HuH-7 (cell line): Measurements from ENCODE around the gene MSH4.
A peak's percentile ranks its signal among the peaks of the same experiment; 100 is the strongest.
"Not testable (repeated sequence)": the region's sequence is repeated elsewhere in the genome, so short reads cannot be mapped to it uniquely, and the experiment has no call there.

Experiments used
- DNase-seq: peaks from one replicate; pipeline ENCODE4 v3.0.0; 2011; ENCODE audit warnings: low spot score

MSH4 gene

DNA sequence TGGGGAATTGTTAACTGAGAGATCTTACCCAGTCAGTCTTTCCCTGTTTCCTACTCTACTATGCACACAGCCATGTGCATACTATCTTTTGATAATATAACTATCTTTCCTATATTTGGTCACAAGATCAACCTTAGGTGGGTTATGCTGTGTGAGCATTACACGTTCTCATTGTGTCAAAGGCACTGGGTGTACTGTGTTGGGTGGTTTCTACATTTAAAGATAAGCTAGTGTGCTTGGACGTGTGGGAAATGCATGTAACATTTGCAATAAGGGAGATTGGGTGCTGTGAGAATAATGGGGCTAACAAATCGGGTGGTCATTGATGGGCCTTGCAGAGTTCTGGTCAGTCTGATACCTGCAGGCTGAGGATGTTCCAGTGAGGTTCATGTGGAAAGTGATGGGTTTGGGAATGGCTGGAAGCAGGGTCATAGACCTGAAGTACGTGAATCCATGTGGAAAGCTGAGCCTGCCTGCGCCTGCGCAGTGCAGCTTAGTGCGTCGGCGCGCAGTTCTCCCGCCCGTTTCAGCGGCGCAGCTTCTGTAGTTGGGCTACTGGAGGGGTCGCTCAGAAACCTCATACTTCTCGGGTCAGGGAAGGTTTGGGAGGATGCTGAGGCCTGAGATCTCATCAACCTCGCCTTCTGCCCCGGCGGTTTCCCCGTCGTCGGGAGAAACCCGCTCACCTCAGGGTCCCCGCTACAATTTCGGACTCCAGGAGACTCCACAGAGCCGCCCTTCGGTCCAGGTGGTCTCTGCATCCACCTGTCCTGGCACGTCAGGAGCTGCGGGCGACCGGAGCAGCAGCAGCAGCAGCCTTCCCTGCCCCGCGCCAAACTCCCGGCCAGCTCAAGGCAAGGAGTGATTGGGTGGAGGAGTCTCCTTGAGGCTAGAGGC, at the start of gene MSH4:
MSH4 (plus strand) TSS at position 507 of the 897 bp plus-strand sequence; CDS start at position 611, 104 bp downstream.
- no peak for DNase-seq

DNA sequence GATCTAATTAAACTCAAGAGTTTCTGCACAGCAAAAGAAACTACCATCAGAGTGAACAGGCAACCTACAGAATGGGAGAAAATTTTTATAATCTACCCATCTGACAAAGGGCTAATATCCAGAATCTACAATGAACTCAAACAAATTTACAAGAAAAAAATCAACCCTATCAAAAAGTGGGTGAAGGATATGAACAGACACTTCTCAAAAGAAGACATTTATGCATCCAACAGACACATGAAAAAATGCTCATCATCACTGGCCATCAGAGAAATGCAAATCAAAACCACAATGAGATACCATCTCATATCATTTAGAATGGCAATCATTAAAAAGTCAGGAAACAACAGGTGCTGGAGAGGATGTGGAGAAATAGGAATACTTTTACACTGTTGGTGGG, 39.5 kb upstream of the MSH4 start:
- DNase-seq = not testable (repeated sequence)

DNA sequence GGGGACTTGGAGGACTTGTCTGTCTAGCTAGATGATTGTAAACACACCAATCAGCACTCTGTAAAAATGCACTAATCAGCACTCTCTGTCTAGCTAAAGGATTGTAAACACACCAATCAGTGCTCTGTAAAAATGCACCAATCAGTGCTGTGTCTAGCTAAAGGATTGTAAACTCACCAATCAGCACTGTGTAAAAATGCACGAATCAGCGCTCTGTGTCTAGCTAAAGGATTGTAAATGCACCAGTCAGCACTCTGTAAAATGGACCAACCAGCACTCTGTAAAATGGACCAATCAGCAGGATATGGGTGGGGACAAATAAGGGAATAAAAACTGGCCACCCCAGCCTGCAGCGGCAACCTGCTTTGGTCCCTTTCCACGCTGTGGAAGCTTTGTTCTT, 38.1 kb upstream of the MSH4 start:
- not testable (repeated sequence) for DNase-seq

DNA sequence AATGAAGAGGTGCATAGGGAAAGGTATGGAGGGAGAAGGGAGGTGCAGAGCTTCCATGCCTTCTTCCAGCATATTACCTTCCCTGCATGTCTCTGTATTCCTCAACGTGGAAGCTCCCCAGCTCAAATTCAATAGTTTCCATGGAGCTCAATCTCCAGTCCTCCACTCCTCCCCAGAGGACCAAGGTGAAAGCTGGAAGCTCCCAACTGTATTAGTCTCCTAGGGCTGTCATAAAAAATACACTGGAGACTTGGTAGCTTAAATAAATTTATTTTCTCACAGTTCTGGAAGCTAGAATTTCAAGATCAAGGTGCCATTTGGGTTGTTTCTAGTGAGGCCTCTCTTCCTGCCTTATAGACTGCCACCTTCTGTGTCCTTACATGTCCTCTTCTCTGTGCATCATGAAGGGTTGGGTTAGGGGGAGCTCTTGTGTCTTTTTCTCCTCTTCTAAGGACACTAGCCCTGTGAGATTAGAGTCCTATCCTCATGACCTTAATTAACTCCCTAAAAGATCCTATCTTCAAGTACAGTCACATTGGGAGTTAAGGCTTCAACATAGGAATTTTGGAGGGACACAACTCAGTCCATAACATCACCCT, 32.5 kb upstream of the MSH4 start:
- DNase-seq = no peak

DNA sequence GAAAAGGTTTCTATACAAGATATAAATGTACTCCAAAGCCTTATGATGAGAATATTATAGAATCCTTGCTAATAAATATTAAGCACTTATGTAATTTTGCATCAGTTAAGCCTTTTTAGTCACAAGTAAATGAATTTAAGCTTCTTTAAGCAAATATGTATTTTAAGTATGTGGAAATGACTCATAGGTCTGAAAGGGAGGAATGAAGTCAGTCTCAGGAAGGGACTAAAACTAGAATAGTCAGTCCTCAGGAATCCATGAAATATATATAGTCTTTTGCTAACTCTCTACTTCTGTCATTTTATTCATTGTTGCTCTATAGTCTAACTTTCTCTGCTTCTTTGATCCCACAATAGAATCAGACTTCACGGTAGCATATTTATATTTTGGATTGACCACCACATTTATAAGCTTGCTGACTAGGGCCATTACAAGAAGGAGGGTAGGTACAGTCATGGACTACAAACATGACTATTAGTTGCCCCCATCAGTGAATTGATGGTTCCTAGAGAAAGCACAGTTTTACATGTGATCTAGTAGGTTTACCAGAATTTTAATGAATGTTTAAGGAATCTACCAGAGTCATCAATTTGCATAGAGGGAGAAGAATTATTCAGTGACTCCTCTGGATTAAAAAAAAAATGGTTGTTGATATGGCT, 30.9 kb upstream of the MSH4 start:
- no peak for DNase-seq

DNA sequence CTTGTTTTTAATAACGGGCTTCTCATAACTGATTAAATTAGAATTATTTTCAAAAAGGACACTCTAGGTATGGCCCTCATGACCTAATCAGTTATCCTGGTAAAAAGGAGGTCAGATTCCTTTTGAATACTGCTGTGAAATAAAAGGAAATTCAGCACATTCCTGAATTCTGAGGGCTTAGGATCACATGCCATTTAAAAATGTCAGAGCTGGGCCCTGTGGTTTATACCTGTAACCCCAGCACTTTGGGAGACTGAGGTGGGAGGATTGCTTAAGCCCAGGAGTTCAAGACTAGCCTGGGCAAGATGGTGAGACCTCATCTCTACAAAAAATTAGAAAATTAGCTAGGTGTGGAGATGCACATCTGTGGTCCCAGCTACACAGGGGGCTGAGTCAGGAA, 28.7 kb upstream of the MSH4 start:
- DNase-seq = no peak

DNA sequence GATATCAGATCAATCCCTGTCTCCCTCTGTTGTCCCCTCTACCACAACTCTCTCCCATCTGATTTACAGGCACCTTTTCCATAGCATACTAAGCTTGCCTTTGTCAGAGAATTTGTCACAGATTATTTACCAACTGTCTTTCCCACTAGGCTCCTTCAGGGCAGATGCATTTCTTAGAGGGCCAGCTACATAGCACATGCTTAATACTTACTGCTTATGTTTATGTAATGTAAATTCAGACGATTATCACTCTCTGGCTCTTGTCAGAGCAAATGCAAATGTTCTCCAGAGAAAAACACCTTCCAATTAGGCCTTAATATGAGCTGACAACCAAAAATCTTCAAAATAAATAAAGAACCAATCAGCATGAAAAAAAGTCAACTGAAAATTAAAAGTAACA, 25.9 kb upstream of the MSH4 start:
- DNase-seq = no peak

DNA sequence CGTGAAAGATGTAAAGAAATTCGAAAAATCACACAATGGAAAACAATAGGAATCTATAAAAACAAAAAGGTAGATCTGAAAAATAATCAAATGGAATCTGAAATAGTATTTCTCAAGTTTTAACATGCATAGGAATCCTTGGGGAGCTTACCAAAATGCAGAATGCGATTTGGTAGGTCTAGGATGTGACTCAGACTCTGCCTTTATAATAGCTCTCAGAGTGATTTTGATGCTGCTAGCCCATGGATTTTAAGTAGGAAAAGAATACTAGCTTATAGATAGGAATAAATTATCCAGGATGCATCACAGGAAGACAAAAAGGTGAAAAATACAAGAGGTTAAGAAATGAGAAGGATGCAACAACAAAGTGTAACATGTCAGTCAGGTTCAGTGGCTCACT, 24.7 kb upstream of the MSH4 start:
- no peak for DNase-seq

DNA sequence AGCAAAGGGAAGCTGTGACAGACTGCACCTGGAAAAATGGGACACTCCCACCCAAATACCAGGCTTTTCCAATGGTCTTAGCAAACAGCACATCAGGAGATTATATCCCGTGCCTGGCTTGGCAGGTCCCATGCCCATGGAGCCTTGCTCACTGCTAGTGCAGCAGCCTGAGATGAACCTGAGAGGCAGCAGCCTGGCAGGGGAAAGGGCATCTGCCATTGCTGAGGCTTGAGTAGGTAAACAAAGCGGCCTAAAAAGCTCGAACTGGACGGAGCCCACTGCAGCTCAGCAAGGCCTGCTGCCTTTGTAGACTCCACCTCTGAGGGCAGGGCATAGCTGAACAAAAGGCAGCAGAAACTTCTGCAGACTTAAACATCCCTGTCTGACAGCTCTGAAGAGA, 18.9 kb upstream of the MSH4 start:
- not testable (repeated sequence) for DNase-seq

DNA sequence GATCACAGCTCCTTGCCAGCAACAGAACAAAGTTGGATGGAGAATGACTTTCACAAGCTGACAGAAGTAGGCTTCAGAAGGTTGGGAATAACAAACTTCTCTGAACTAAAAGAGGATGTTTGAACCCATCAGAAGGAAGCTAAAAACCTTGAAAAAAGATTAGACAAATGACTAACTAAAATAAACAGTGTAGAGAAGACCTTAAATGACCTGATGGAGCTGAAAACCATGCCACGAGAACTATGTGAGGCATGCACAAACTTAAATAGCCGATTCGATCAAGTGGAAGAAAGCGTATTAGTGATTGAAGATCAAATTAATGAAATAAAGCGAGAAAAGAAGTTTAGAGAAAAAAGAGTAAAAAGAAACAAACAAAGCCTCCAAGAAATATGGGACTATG, 18.0 kb upstream of the MSH4 start:
- not testable (repeated sequence) for DNase-seq

DNA sequence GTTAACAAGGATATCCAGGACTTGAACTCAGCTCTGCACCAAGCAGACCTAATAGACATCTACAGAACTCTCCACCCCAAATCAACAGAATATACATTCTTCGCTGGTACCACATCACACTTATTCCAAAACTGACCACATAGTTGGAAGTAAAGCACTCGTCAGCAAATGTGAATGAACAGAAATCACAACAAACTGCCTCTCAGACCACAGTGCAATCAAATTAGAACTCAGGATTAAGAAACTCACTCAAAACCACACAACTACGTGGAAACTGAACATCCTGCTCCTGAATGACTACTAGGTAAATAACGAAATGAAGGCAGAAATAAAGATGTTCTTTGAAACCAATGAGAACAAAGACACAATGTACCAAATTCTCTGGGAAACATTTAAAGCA, 16.5 kb upstream of the MSH4 start:
- not testable (repeated sequence) for DNase-seq

DNA sequence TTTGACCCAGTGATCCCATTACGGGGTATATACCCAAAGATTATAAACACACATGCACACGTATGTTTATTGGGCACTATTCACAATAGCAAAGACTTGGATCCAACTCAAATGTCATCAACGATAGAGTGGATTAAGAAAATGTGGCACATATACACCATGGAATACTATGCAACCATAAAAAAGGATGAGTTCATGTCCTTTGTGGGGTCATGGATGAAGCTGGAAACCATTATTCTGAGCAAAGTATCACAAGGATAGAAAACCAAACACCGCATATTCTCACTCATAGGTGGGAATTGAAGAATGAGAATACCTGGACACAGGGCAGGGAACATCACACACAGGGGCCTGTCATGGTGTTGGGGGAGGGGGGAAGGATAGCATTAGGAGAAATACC, 12.8 kb upstream of the MSH4 start:
- DNase-seq = not testable (repeated sequence)

DNA sequence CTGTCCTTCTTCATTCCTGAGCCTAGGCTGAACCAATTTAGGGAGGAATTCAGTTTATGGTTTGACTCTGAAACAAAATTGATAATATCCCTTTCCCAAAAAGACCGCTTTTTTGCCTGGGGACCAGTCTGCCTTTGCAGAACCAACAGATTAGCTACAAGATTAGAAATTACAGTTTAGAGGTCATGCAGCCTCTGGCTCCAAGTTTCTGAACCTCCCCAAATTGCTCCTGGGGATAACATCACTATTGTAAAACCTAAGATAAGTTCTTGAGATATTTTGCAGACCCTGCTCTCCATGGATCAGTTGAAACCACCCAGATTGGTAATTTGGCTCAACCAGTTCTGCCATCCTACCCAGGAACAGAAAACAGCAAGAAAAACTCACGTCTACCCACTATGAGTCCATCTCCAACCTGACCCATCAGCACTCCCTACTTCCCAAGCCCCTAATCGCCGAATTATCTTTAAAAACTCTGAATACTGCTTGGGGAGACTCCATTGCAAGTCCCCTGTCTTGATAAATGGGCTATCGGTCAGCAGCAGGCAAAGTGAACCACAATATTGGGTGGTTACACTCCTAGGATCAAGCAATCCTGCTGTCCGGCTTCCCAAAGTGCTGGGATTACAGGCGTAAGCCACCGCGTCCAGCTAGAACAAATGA, 11.2 kb upstream of the MSH4 start:
- no peak for DNase-seq

DNA sequence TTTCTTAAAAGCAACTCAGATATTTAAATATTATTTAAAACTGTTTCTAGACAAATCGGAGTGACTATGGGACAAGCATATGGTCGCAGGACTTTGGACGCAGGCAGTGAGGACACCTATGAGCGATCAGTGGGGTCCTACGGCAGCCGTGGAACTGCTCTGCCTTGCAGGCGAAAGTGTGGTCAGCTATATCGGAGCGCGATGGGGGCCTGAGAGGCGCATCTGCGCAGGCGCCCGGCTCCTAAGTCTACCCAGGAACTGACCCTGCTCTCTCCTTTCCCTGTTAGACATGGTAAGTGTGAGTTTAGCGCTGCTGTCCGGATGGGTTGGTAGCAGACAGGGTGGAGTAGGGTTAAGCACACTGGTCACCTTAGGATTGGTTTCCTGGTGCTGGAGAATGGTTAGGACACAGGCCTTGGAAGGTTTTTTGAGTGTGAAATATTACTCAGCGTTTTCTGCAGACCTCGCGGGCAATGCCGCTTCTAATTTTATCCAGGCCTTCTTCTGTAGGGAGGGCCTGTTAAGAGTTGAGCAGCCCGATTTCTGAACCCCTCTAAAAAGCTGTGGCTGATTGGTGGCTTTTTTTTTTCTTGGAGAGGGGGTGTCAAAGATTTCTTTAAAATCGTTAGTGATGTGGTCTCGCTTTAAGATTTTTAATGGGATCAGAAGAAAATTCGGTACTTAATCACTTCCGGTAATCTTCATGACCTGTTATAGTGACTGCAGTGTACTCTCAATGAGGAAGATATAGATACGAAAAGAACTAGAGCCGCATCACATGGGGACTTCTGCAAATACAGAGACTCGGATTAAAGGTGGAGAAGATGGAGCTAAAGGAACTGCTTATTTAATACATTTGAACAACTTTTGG, 10.5 kb upstream of the MSH4 start, which contains the start of gene RABGGTB:
RABGGTB (plus strand) TSS at position 274 of the 871 bp plus-strand sequence; CDS start at position 290, 16 bp downstream.
- DNase-seq = peak; percentile 70

DNA sequence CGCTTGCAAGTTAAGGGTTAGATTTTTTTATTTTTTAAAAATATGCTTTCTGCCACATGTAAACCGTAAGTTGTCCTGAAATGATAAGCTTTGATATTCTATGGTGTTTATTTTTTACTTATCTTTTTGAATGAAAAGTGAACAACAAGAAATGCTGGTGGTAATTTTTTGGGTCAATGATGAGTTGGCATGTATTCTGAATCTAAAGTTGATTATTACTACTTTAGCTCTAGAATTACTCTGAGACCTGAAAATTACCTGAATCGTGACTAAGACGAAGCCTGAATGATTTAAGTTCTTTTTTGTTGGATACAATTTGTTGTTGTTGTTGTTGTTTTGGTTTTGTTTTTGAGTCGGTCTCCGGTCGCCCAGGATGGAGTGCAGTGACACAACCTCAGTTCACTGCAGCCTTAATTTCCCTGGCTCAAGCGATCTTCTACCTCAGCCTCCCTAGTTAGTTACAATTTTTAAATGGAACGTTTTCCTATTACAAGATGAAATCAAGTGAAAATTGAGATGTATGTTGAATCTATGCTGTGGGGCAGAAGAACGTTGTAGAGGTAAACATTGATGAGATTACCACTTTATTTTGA, 9.7 kb upstream of the MSH4 start:
- DNase-seq = no peak

DNA sequence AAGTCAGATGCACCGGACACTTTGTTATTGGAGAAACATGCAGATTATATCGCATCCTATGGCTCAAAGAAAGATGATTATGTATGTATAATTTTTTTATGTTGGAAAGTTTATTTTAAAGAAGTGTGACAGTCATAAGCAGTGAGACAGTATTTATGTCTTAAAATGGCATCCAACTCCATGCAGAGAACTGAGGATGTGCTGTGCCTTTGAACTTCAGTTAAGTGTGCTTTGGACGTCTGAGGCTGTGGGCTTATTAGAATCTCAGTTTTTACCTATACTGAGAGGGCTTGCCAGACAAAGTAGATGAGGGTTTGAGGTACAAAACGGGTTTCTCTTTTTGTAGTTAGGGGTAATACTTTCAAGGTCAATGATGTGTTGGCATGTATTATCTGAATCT, 9.2 kb upstream of the MSH4 start:
- DNase-seq = no peak

DNA sequence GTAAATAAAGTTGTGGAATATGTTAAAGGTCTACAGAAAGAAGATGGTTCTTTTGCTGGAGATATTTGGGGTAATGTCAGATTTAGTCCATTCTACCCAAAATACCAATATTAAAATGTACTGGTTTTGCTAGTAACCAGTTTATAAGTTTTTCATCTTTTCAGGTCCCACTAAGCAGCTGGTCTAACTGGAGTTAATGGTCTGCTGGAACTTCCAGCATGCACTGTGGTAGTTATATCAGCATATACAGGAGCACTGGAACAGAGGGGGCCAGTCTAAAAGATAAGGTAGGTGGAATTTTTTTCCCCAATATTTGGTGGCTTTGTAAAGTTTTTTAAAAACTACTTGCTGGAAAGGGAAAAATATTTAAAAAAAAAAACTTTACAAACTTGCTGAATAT, 6.7 kb upstream of the MSH4 start:
- no peak for DNase-seq

DNA sequence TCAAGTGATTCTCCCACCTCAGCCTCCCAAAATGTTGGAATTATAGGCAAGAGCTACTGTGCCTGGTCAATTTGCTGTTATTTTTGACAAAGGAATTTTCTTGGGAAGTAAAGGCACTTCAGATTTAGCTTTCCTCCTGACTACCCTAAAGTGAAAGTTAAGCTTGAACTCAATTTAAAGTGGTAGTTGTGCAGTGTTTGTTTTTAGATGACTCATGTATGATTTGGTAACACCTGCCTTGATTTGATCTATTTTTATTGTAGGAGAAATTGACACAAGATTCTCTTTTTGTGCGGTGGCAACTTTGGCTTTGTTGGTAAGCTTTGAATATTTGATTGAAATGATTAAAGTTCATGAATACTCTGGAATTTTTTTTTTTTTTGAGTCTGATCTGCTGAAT, 5.7 kb upstream of the MSH4 start:
- DNase-seq = no peak

DNA sequence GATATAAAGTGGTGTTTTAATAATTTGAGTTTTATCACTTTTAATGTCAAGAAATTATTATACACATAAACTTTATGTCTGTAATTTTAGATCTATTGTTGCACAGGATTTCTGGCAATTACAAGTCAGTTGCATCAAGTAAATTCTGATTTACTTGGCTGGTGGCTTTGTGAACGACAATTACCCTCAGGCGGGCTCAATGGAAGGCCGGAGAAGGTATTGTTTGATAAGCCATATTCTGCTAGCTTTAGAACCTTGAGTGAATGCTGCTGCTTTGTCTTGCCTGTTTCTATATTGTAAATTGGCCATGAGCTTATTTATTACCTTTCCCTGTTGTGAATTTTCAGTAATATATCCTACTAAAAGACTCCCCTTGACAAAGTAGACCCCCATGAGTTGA, 4.6 kb upstream of the MSH4 start:
- DNase-seq = no peak

DNA sequence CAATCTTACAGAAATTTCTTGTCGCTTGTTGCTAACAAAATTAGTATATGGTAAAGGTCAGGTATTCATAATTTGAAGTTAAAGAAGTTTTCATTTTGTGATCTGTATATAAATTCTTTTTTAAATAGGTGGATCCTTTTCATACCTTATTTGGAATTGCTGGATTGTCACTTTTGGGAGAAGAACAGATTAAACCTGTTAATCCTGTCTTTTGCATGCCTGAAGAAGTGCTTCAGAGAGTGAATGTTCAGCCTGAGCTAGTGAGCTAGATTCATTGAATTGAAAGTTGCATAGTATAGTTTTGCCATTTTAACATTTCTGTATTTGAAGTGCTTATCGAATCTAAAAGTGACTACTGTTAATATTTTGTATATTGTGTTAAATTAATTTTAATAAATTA, 2.3 kb upstream of the MSH4 start:
- DNase-seq = no peak

DNA sequence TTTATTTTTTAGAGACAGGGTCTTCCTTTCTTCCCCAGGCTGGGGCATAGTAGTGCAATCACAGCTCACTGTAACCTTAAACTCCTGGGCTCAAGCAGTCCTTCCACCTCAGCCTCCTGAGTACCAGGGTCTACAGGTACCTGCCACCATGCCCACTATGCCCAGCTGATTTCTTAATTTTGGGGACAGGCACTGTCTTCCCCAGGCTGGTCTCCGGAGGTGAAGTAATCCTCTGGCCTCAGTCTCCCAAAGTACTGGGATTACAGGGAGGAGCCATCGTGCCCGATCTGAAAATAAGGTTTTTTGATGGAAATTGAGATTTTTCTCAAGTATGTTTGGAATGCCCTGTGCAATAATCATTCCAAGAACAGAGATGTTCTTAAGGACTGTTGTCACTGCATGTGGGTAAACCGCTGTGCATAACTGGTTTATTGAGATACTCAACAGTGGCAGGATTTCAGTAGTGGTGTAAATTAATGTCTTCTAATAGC, 934 bp upstream of the MSH4 start:
- DNase-seq = no peak
